Measurements from ENCODE around the gene PRKX. TPM values are rescaled to one million over a fixed set of nuclear protein-coding genes. Genes with fewer than 3 reads are reported as not detected.
"Not testable (repeated sequence)": the region's sequence is repeated elsewhere in the genome, so short reads cannot be mapped to it uniquely, and the experiment has no call there.

The PRKX gene
- total and polyA plus RNA-seq, 2 donors from 2014 or later, result 7.7 to 116 TPM

GRCh38 chrX:3748052-3748559 is 34.7 kb upstream of the PRKX start:
- intact Hi-C loops (cut with DNase I), result no loop called here
- H3K4me3 ChIP-seq (ENCODE audit: low read length in 3 of 3), result no peak overlapping the region
- no peaks in the 10 kb centered on the region for H3K27me3 ChIP-seq (ENCODE audit: control insufficient read depth, insufficient read depth, low read length)
- FAIRE-seq (no peak), DNase-seq (no peak)
- H3K27ac ChIP-seq (ENCODE audit: low read depth in 2 of 2, low read length in 2 of 2), result no peak overlapping the region
- no peaks in the 10 kb centered on the region for H3K4me1 ChIP-seq (ENCODE audit: control insufficient read depth in 2 of 3, insufficient read depth in 2 of 3, low read depth in 1 of 3, low read length in 3 of 3)
- TF ChIP-seq CTCF (IDR thresholded peaks at IDR 0.05; ENCODE audit: borderline replicate concordance, extremely low read depth, insufficient read depth), result no peak
- no peak overlapping the region for H3K9ac ChIP-seq (ENCODE audit: low read length in 3 of 3)
- H3K9me3 ChIP-seq (ENCODE audit: control insufficient read depth in 2 of 3, insufficient read depth in 1 of 3, low read length in 3 of 3), result no peaks in the 10 kb centered on the region
- H3K36me3 ChIP-seq (ENCODE audit: control insufficient read depth in 2 of 3, insufficient read depth in 3 of 3, low read length in 3 of 3), result no peaks in the 10 kb centered on the region

GRCh38 chrX:3743801-3744439 is 30.5 kb upstream of the PRKX start:
- intact Hi-C loops (cut with DNase I), result no loop called here

GRCh38 chrX:3740946-3741345 is 27.5 kb upstream of the PRKX start:
- DNase-seq; intact Hi-C loops (cut with DNase I); H3K4me3 ChIP-seq (ENCODE audit: low read length in 3 of 3); H3K4me1 ChIP-seq (ENCODE audit: control insufficient read depth in 2 of 3, insufficient read depth in 2 of 3, low read depth in 1 of 3, low read length in 3 of 3); FAIRE-seq; H3K27ac ChIP-seq (ENCODE audit: low read depth in 2 of 2, low read length in 2 of 2); H3K27me3 ChIP-seq (ENCODE audit: control insufficient read depth, insufficient read depth, low read length); H3K36me3 ChIP-seq (ENCODE audit: control insufficient read depth in 2 of 3, insufficient read depth in 3 of 3, low read length in 3 of 3); H3K9me3 ChIP-seq (ENCODE audit: control insufficient read depth in 2 of 3, insufficient read depth in 1 of 3, low read length in 3 of 3); H3K9ac ChIP-seq (ENCODE audit: low read length in 3 of 3): not testable (repeated sequence)

More at GRCh38 chrX:3743801-3744439, 30.5 kb upstream of the PRKX start:
- Histone ChIP-seq H3K4me3 (ENCODE audit: low read length in 3 of 3) (no peak overlapping the region), H3K36me3 (ENCODE audit: control insufficient read depth in 2 of 3, insufficient read depth in 3 of 3, low read length in 3 of 3) (no peaks in the 10 kb centered on the region), H3K27ac (ENCODE audit: low read depth in 2 of 2, low read length in 2 of 2) (no peak overlapping the region), H3K9ac (ENCODE audit: low read length in 3 of 3) (no peak overlapping the region), H3K9me3 (ENCODE audit: control insufficient read depth in 2 of 3, insufficient read depth in 1 of 3, low read length in 3 of 3) (no peaks in the 10 kb centered on the region), H3K27me3 (ENCODE audit: control insufficient read depth, insufficient read depth, low read length) (no peaks in the 10 kb centered on the region), H3K4me1 (ENCODE audit: control insufficient read depth in 2 of 3, insufficient read depth in 2 of 3, low read depth in 1 of 3, low read length in 3 of 3) (no peaks in the 10 kb centered on the region)
- TF ChIP-seq CTCF (IDR thresholded peaks at IDR 0.05; ENCODE audit: borderline replicate concordance, extremely low read depth, insufficient read depth), result no peak
- FAIRE-seq (no peak), DNase-seq (no peak)

- Histone ChIP-seq H3K36me3 (ENCODE audit: control insufficient read depth in 2 of 3, insufficient read depth in 3 of 3, low read length in 3 of 3) (no peaks in the 10 kb centered on the region), H3K4me3 (ENCODE audit: low read length in 3 of 3) (no peak overlapping the region), H3K27ac (ENCODE audit: low read depth in 2 of 2, low read length in 2 of 2) (no peak overlapping the region), H3K4me1 (ENCODE audit: control insufficient read depth in 2 of 3, insufficient read depth in 2 of 3, low read depth in 1 of 3, low read length in 3 of 3) (no peaks in the 10 kb centered on the region), H3K9me3 (ENCODE audit: control insufficient read depth in 2 of 3, insufficient read depth in 1 of 3, low read length in 3 of 3) (no peaks in the 10 kb centered on the region), H3K27me3 (ENCODE audit: control insufficient read depth, insufficient read depth, low read length) (no peaks in the 10 kb centered on the region), H3K9ac (ENCODE audit: low read length in 3 of 3) (no peak overlapping the region)
- TF ChIP-seq CTCF (IDR thresholded peaks at IDR 0.05; ENCODE audit: borderline replicate concordance, extremely low read depth, insufficient read depth), result no peak
- intact Hi-C loops (cut with DNase I), result no loop called here
- DNase-seq, result no peak
- FAIRE-seq, result no peak
These were observed 25.1 kb upstream of the PRKX start for GRCh38 chrX:3738509-3738908.

GRCh38 chrX:3736536-3736935 is 23.1 kb upstream of the PRKX start:
- H3K27me3 ChIP-seq (ENCODE audit: control insufficient read depth, insufficient read depth, low read length); H3K9ac ChIP-seq (ENCODE audit: low read length in 3 of 3); intact Hi-C loops (cut with DNase I); H3K36me3 ChIP-seq (ENCODE audit: control insufficient read depth in 2 of 3, insufficient read depth in 3 of 3, low read length in 3 of 3); H3K4me3 ChIP-seq (ENCODE audit: low read length in 3 of 3); H3K4me1 ChIP-seq (ENCODE audit: control insufficient read depth in 2 of 3, insufficient read depth in 2 of 3, low read depth in 1 of 3, low read length in 3 of 3); H3K27ac ChIP-seq (ENCODE audit: low read depth in 2 of 2, low read length in 2 of 2); H3K9me3 ChIP-seq (ENCODE audit: control insufficient read depth in 2 of 3, insufficient read depth in 1 of 3, low read length in 3 of 3); FAIRE-seq; DNase-seq: not testable (repeated sequence)

GRCh38 chrX:3735891-3736290 is 22.4 kb upstream of the PRKX start:
- H3K4me3 ChIP-seq (ENCODE audit: low read length in 3 of 3); H3K27me3 ChIP-seq (ENCODE audit: control insufficient read depth, insufficient read depth, low read length); DNase-seq; intact Hi-C loops (cut with DNase I); H3K9me3 ChIP-seq (ENCODE audit: control insufficient read depth in 2 of 3, insufficient read depth in 1 of 3, low read length in 3 of 3); FAIRE-seq; H3K9ac ChIP-seq (ENCODE audit: low read length in 3 of 3); H3K36me3 ChIP-seq (ENCODE audit: control insufficient read depth in 2 of 3, insufficient read depth in 3 of 3, low read length in 3 of 3); H3K4me1 ChIP-seq (ENCODE audit: control insufficient read depth in 2 of 3, insufficient read depth in 2 of 3, low read depth in 1 of 3, low read length in 3 of 3); H3K27ac ChIP-seq (ENCODE audit: low read depth in 2 of 2, low read length in 2 of 2): not testable (repeated sequence)
